ENCODE measurements around the gene SHISA6.

SHISA6 gene

DNA sequence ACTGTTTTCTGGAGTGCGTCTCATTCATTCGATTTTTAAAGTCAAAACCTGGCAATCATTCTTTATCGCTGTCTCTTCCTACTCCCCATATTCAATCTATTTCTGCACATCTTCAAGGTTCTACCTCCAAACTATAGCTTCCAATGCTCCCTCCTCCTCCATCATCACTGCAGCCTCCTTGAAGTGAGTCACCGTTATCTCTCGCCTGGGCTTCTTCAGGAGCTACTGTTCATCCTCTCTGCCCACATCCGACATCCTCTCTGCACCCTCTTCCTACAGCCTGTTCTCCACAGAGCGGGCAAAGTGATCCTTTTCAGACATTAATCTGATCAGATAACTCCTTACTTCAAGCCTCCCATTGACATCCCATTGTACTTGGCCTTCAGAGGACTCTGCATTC lies 213.1 kb downstream of the SHISA6 start:
- DNase-seq (ENCODE audit: low spot score): no peak
- Histone ChIP-seq H3K4me3 (no peak overlapping the region), H3K27ac (no peak overlapping the region)
- no peak for TF ChIP-seq CTCF (IDR thresholded peaks at IDR 0.05)

- H3K27ac ChIP-seq: no peak overlapping the region
- no peak for DNase-seq (ENCODE audit: low spot score)
- TF ChIP-seq CTCF (IDR thresholded peaks at IDR 0.05): no peak
- H3K4me3 ChIP-seq: no peak overlapping the region
Measured at GRCh38 chr17:11458279-11458678, 217.3 kb downstream of the SHISA6 start.

DNA sequence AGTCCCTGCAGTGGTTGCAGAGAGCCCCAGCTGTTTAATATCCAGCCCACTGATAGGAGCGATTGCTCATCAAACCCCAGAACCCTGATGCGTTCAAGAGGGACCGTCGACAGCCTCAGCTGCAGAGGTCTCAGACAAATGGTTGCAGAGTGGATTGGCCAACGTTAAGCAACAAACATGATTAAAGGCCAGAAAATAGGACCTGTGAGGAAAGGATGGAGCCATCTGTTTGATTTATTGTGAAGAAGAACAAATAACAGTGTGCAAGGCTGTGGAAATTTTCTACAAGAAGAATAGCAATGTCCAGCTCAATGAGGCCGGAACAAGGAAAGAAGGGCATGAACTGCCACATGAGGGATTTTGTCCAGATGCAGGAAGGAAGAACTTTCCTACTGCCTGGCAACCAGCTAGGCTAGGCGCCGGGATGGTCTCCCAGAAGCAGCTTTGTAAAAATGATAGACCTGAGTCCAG lies 218.9 kb downstream of the SHISA6 start:
- Histone ChIP-seq H3K27ac (no peak overlapping the region), H3K4me3 (no peak overlapping the region)
- DNase-seq (ENCODE audit: low spot score): no peak
- TF ChIP-seq CTCF (IDR thresholded peaks at IDR 0.05): no peak

DNA sequence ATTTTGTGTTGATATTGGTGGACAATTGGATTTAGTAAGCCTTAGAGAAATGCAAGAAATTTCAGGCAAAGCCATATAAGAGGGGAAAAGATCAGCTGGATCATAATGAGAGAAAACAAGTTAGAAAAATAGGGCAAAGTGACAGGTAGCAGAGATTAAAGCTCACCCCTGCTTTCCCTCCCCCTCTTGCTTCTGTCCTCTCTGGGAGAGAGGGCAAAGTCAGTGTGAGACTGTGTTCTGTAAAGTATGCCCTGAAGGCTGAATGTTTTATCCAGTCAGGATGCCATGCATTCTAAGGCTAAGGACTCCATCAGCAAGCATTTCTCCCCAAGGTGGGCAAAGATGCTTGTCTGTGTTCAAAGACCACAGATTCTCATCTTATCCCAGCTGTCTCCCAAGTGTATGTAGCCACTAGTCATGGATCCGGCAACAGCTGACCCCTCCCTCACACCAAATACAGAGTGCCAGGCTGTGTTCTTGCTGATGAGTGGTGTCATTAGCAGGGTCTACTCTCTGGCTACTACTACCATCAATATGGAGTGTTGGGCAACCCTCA lies 221.1 kb downstream of the SHISA6 start:
- no peak for DNase-seq (ENCODE audit: low spot score)
- no peak overlapping the region for H3K4me3 ChIP-seq
- no peak overlapping the region for H3K27ac ChIP-seq
- TF ChIP-seq CTCF (IDR thresholded peaks at IDR 0.05): no peak

DNA sequence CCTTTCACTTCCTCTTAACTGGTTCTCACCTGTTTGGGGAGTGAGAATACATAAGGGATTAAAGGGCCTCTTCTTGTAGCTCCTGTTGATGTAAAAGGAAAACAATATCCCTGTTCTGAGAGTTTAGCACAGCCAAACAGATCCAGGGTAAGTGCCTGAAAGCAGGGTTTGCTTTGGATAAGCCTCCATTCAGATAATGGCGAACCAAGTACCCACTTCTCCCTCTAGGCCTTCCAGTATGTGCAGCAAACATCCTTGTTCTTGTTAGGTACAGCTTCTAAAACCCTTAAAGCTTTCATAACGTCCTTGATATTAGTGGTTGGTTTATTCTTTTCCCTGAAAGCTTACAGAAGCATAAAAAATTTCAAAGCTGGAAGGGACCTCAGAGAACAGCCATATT lies 226.6 kb downstream of the SHISA6 start:
- Histone ChIP-seq H3K27ac (no peak overlapping the region), H3K4me3 (no peak overlapping the region)
- no peak for DNase-seq (ENCODE audit: low spot score)
- no peak for TF ChIP-seq CTCF (IDR thresholded peaks at IDR 0.05)

DNA sequence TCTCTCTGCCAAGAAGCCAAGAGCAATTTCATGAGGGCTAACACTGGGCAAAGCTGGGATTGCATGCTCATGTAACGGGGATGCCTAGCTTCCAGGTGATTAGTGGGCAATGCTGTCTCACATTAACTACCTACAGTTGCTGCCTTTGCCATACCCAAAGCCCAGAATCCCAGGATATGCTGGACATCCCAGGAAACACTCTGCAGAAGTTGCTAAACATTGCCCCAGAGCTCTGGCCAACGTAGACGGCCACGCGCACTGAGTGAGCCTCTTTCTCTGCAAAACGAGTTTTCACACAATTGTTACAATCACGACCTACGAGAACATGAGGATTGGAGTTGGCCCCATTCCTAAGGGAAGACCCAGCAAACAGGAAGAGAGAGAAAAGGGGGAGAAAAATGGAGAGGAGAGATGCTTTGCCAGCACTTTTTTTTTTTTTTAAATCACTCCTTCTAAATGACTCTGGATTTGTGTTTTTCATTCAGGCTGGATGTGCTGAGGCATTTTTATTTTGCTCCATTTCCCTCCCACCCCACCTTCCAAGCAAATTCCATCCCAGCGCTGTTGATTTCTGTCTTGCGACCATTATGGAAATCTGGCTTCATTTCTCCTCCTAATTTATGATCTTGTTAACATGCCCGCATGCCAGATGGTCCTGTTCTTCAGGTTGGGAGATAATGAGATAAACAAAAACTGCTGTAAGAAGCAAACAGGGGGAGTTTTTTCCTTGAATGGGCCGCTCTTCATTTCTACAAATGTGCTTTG lies 244.5 kb downstream of the SHISA6 start:
- no peak overlapping the region for H3K27ac ChIP-seq
- no peak for TF ChIP-seq CTCF (IDR thresholded peaks at IDR 0.05)
- no peak for DNase-seq (ENCODE audit: low spot score)
- H3K4me3 ChIP-seq: no peak overlapping the region
